Measurements from ENCODE around the gene SMS.

SMS gene

GRCh38 chrX:22024577-22024976 lies 84.1 kb downstream of the SMS start:
- no peak overlapping the region for H3K4me3 Mint-ChIP-seq

GRCh38 chrX:22025751-22026150 lies 85.2 kb downstream of the SMS start:
- no peak for TF ChIP-seq CTCF (IDR thresholded peaks at IDR 0.05; ENCODE audit: unreplicated experiment in 3 of 3)
- H3K4me1 Mint-ChIP-seq, result peaks cover 32% of the 10 kb centered on the region
- no peaks in the 10 kb centered on the region for H3K36me3 Mint-ChIP-seq (ENCODE audit: low read depth)
- no peak overlapping the region for H3K4me3 Mint-ChIP-seq
- peak overlapping the region in 1 of 3 experiments; percentile 34 for H3K27ac Mint-ChIP-seq
- H3K27me3 Mint-ChIP-seq (ENCODE audit: low read depth), result no peaks in the 10 kb centered on the region
- H3K9me3 Mint-ChIP-seq, result no peaks in the 10 kb centered on the region

More at GRCh38 chrX:22024577-22024976, 84.1 kb downstream of the SMS start:
- no peak overlapping the region for H3K27ac Mint-ChIP-seq
- peaks cover 30% of the 10 kb centered on the region for H3K4me1 Mint-ChIP-seq
- no peaks in the 10 kb centered on the region for H3K9me3 Mint-ChIP-seq
- no peaks in the 10 kb centered on the region for H3K36me3 Mint-ChIP-seq (ENCODE audit: low read depth)
- no peak for TF ChIP-seq CTCF (IDR thresholded peaks at IDR 0.05; ENCODE audit: unreplicated experiment in 3 of 3)
- H3K27me3 Mint-ChIP-seq (ENCODE audit: low read depth), result no peaks in the 10 kb centered on the region

GRCh38 chrX:22026731-22027130 lies 86.2 kb downstream of the SMS start:
- no peak overlapping the region for H3K4me3 Mint-ChIP-seq
- H3K27me3 Mint-ChIP-seq (ENCODE audit: low read depth), result no peaks in the 10 kb centered on the region
- peaks cover 26% of the 10 kb centered on the region for H3K4me1 Mint-ChIP-seq
- H3K9me3 Mint-ChIP-seq, result no peaks in the 10 kb centered on the region
- no peak overlapping the region for H3K27ac Mint-ChIP-seq
- TF ChIP-seq CTCF (IDR thresholded peaks at IDR 0.05; ENCODE audit: unreplicated experiment in 3 of 3), result no peak
- no peaks in the 10 kb centered on the region for H3K36me3 Mint-ChIP-seq (ENCODE audit: low read depth)

- H3K27me3 Mint-ChIP-seq (ENCODE audit: low read depth), result peaks cover 5% of the 10 kb centered on the region
- H3K36me3 Mint-ChIP-seq (ENCODE audit: low read depth), result no peaks in the 10 kb centered on the region
- H3K9me3 Mint-ChIP-seq, result no peaks in the 10 kb centered on the region
- H3K4me1 Mint-ChIP-seq, result peaks cover 22% of the 10 kb centered on the region
- TF ChIP-seq CTCF (IDR thresholded peaks at IDR 0.05; ENCODE audit: unreplicated experiment in 3 of 3), result no peak
- peak within 1 kb of the TSS in 2 of 3 experiments; percentile 58 to 75 for H3K4me3 Mint-ChIP-seq
- peak within 1 kb of the TSS; percentile 64 to 84 (median 82) for H3K27ac Mint-ChIP-seq
These were observed 91.6 kb downstream of the SMS start, which contains the start of gene PHEX for GRCh38 chrX:22032084-22032483. Gene PHEX (plus strand): TSS chrX:22032325. CDS start chrX:22033006, 681 bp downstream.

GRCh38 chrX:22032506-22032905 lies 92.0 kb downstream of the SMS start:
- Mint-ChIP-seq H3K4me1 (peaks cover 26% of the 10 kb centered on the region), H3K36me3 (ENCODE audit: low read depth) (no peaks in the 10 kb centered on the region), H3K9me3 (no peaks in the 10 kb centered on the region), H3K27ac (peak overlapping the region; percentile 64 to 84 (median 82)), H3K4me3 (peak overlapping the region in 2 of 3 experiments; percentile 58 to 75), H3K27me3 (ENCODE audit: low read depth) (peaks cover 5% of the 10 kb centered on the region)
- no peak for TF ChIP-seq CTCF (IDR thresholded peaks at IDR 0.05; ENCODE audit: unreplicated experiment in 3 of 3)

- H3K36me3 Mint-ChIP-seq (ENCODE audit: low read depth), result no peaks in the 10 kb centered on the region
- no peak for TF ChIP-seq CTCF (IDR thresholded peaks at IDR 0.05; ENCODE audit: unreplicated experiment in 3 of 3)
- H3K4me3 Mint-ChIP-seq, result peak overlapping the region in 2 of 3 experiments; percentile 15 to 75
- H3K27ac Mint-ChIP-seq, result peak overlapping the region in 2 of 3 experiments; percentile 82 to 84
- peaks cover 35% of the 10 kb centered on the region for H3K4me1 Mint-ChIP-seq
- no peaks in the 10 kb centered on the region for H3K9me3 Mint-ChIP-seq
- peaks cover 5% of the 10 kb centered on the region for H3K27me3 Mint-ChIP-seq (ENCODE audit: low read depth)
These were observed 93.3 kb downstream of the SMS start for GRCh38 chrX:22033818-22034217.
